GM12891 (cell line): ENCODE results near the gene SPATA16.

ENCODE experiments used
- POLR2A ChIP-seq: IDR thresholded peaks from 2 replicates; pipeline ENCODE4 v1.6.1; 2011; ENCODE audit warnings: low read depth, low read length, control low read depth
- POLR2AphosphoS5 ChIP-seq: IDR thresholded peaks from 2 replicates; pipeline ENCODE4 v1.6.1; 2011; ENCODE audit warnings: low read depth, low read length, control low read depth
- POU2F2 ChIP-seq: IDR thresholded peaks from 2 replicates; pipeline ENCODE4 v1.6.1; 2011; ENCODE audit warnings: low read depth, mild to moderate bottlenecking, control low read depth, low read length, moderate library complexity
- SPI1 ChIP-seq: IDR thresholded peaks from 2 replicates; pipeline ENCODE4 v1.6.1; 2011; ENCODE audit warnings: low read depth, low read length, control low read depth
- TAF1 ChIP-seq: IDR thresholded peaks from 2 replicates; pipeline ENCODE4 v1.6.1; 2011; ENCODE audit warnings: low read depth, low read length, control low read depth

GRCh38 chr3:172856795-172857742, 284.0 kb downstream of the SPATA16 start:
- TF ChIP-seq TAF1 (no peak), POLR2A (no peak), POLR2AphosphoS5 (no peak), SPI1 (no peak), POU2F2 (no peak)
